Bronchus fibroblast of lung (primary cell): ENCODE measurements around the gene CMTR1. TPM values are rescaled to one million over a fixed set of nuclear protein-coding genes. Genes with fewer than 3 reads are reported as not detected.

Experiments
- total RNA-seq: library from RNA; depleted of rRNA; stranded (reverse); fragments of >200 nt; gene quantifications from 2 replicates; pipeline ENCODE4 v1.2.3, GENCODE V29; 2015

Gene CMTR1
- total RNA-seq: 19.9 and 21.2 TPM in 2 replicates

GRCh38 chr6:37432916-37433656 is at the start of gene CMTR1:
CMTR1 (plus strand) TSS chr6:37433221; CDS start chr6:37435630, 2,409 bp downstream.

GRCh38 chr6:37499433-37500293 is 66.6 kb downstream of the CMTR1 start, which contains the start of gene CCDC167:
CCDC167 (minus strand) TSS chr6:37499893; CDS start chr6:37499863, 30 bp downstream.

Other genes with a start within 250 kb of the CMTR1 start
- 6.4 and 7.7 TPM in 2 replicates for gene TBC1D22B, start 175.4 kb upstream of the CMTR1 start, total RNA-seq
- gene TMEM217, start 175.1 kb upstream of the CMTR1 start, total RNA-seq: 0.30 TPM in 1 of 2 replicates, not detected in the other
- gene RNF8, start 79.2 kb upstream of the CMTR1 start, total RNA-seq: 9.7 and 12.9 TPM in 2 replicates
- gene CCDC167, start 66.7 kb downstream of the CMTR1 start, total RNA-seq: 73.1 and 79.8 TPM in 2 replicates